HCT116 (cell line): ENCODE data around the gene LRCH1.

ENCODE experiments used
- CTCF ChIP-seq, 3 experiments: fragments of 200-600 bp in 1 of 3; sonication (generic) in 1 of 3; IDR thresholded peaks in 2 of 3; conservative IDR thresholded peaks in 1 of 3; 2 replicates each; pipeline ENCODE4 v1.5.1; 2012 to 2017; ENCODE audit warnings: low read depth in 2 of 3, low read length in 2 of 3, antibody characterized with exemption in 1 of 3, borderline replicate concordance in 1 of 3, control low read depth in 1 of 3, mild to moderate bottlenecking in 1 of 3, mixed read lengths in 1 of 3, mixed run types in 1 of 3, moderate library complexity in 1 of 3; ENCODE audit not compliant: insufficient read depth in 1 of 3
- EZH2 ChIP-seq: fragments of 200-600 bp; sonication (generic); IDR thresholded peaks from 2 replicates; pipeline ENCODE4 v1.6.1; 2017; ENCODE audit warnings: antibody characterized with exemption, mixed run types
- EZH2phosphoT487 ChIP-seq: fragments of 200-600 bp; IDR thresholded peaks from 2 replicates; pipeline ENCODE4 v1.6.1; 2018; ENCODE audit warnings: antibody characterized with exemption, borderline replicate concordance
- POLR2A ChIP-seq: IDR thresholded peaks from 2 replicates; pipeline ENCODE4 v1.7.0; 2011; ENCODE audit warnings: borderline replicate concordance; ENCODE audit not compliant: insufficient read depth, insufficient read length; ENCODE audit errors: extremely low read depth
- POLR2AphosphoS5 ChIP-seq: IDR thresholded peaks from 2 replicates; pipeline ENCODE4 v1.6.1; 2011; ENCODE audit warnings: mild to moderate bottlenecking, low read depth, low read length, moderate library complexity

DNA sequence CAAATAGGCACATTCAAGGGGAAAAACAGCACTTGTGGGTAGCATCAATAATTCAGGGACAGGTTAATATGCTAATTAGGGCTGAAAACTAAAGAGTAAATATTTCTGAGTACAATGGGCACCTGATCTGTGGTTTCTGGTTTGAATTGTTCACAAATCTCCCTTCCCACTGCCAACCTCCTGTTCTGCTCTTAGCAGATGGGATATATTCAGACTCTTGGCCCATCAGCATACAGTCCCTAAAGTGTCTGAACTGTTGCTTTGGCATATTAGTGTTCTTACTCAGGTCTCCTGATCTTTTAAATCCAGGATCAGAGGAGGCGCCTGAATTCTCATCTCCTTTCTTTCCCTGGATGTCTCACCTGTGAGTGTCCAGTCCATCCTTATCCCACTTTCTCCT is 8.2 kb upstream of the LRCH1 start:
- no peak for TF ChIP-seq POLR2AphosphoS5
- TF ChIP-seq CTCF (IDR thresholded peaks at IDR 0.05 in 2 of 3, conservative IDR thresholded peaks at IDR 0.05 in 1 of 3; ENCODE audit: borderline replicate concordance in 1 of 3, insufficient read depth in 1 of 3, low read depth in 2 of 3, low read length in 2 of 3): no peak
- no peak for TF ChIP-seq EZH2phosphoT487
- TF ChIP-seq EZH2: no peak
- TF ChIP-seq POLR2A: no peak
